Thyroid gland (tissue), 4 donors: Measurements from ENCODE around the gene FSTL4. TPM values are rescaled to one million over a fixed set of nuclear protein-coding genes. Genes with fewer than 3 reads are reported as not detected.

ENCODE experiments used
- DNase-seq, 2 donors: peaks; one replicate each; pipeline ENCODE4 v3.0.0-alpha.2; 2019
- H3K27ac ChIP-seq, 3 donors: fragments of 200-600 bp; sonication (generic); 1 replicate in 2 of 3; 2 replicates in 1 of 3; pipeline ENCODE4 v1.5.1; 2016 to 2019; ENCODE audit warnings: mild to moderate bottlenecking in 1 of 3, moderate library complexity in 1 of 3
- H3K27me3 ChIP-seq: fragments of 200-600 bp; sonication (generic); one replicate; pipeline ENCODE4 v1.5.1; 2019
- H3K36me3 ChIP-seq, 2 donors: fragments of 200-600 bp; sonication (generic); one replicate each; pipeline ENCODE4 v1.5.1; 2016 to 2019
- H3K4me1 ChIP-seq, 2 donors: fragments of 200-600 bp; sonication (generic); one replicate each; pipeline ENCODE4 v1.5.1; 2017 to 2019
- H3K4me3 ChIP-seq, 3 donors: fragments of 200-600 bp; sonication (generic); replicated peaks in 1 of 3; 1 replicate in 2 of 3; 2 replicates in 1 of 3; pipeline ENCODE4 v1.5.1; 2016; ENCODE audit warnings: mild to moderate bottlenecking in 1 of 3
- H3K9me3 ChIP-seq: fragments of 200-600 bp; sonication (generic); one replicate; pipeline ENCODE4 v1.5.1; 2017
- CTCF ChIP-seq, 6 experiments: fragments of 200-600 bp in 3 of 6; fragments of 450-650 bp in 3 of 6; sonication (generic) in 3 of 6; IDR thresholded peaks; one replicate each; pipeline ENCODE4 v1.5.1; 2016 to 2019; ENCODE audit warnings: antibody characterized with exemption in 6 of 6, mild to moderate bottlenecking in 2 of 6, inconsistent platforms in 1 of 6, moderate library complexity in 1 of 6
- POLR2A ChIP-seq, 2 donors: fragments of 450-650 bp; IDR thresholded peaks; one replicate each; pipeline ENCODE4 v1.6.1; 2017; ENCODE audit warnings: antibody characterized with exemption in 2 of 2, mild to moderate bottlenecking in 2 of 2, moderate library complexity in 1 of 2
- WGBS, 2 donors: methylation state at CpG; one replicate each; pipeline ENCODE4 v1.1.5; 2017; 5-methylcytosine and 5-hydroxymethylcytosine counted together
- intact Hi-C: fragments of 100-400 bp; cut with DNase I; formaldehyde crosslinking; loops from one replicate; pipeline ENCODE4 v1.15.1; 2023
- total RNA-seq, 4 donors: library from RNA; depleted of rRNA; stranded (reverse); fragments of >200 nt; gene quantifications; one replicate each; pipeline ENCODE4 v1.2.3, GENCODE V29; 2016

The FSTL4 gene
- total RNA-seq, 4 donors from 2014 or later = 0.10 to 0.13 TPM; not detected in 2

GRCh38 chr5:133534566-133534965 is 77.8 kb downstream of the FSTL4 start:
- TF ChIP-seq POLR2A (IDR thresholded peaks at IDR 0.05) (no peak), CTCF (IDR thresholded peaks at IDR 0.05) (no peak)
- no peaks in the 10 kb centered on the region for H3K9me3 ChIP-seq
- H3K36me3 ChIP-seq = no peaks in the 10 kb centered on the region
- WGBS, 2 donors = 93 to 95% methylated on average over 2 of the region's 2 CpGs
- H3K4me3 ChIP-seq = no peak overlapping the region
- intact Hi-C loops = no loop called here
- H3K27ac ChIP-seq = no peak overlapping the region
- no peaks in the 10 kb centered on the region for H3K27me3 ChIP-seq
- H3K4me1 ChIP-seq = no peaks in the 10 kb centered on the region
- DNase-seq = no peak

- 86 to 95% methylated on average over 4 of the region's 4 CpGs for WGBS, 2 donors
Observed at GRCh38 chr5:133533541-133533940, 78.8 kb downstream of the FSTL4 start.

GRCh38 chr5:133531594-133531993 is 80.7 kb downstream of the FSTL4 start:
- intact Hi-C loops = no loop called here
- Histone ChIP-seq H3K9me3 (no peaks in the 10 kb centered on the region), H3K4me3 (no peak overlapping the region), H3K4me1 (no peaks in the 10 kb centered on the region), H3K27ac (no peak overlapping the region), H3K27me3 (no peaks in the 10 kb centered on the region), H3K36me3 (no peaks in the 10 kb centered on the region)
- 42 to 52% methylated on average over 4 of the region's 4 CpGs for WGBS, 2 donors
- no peak for DNase-seq
- TF ChIP-seq POLR2A (IDR thresholded peaks at IDR 0.05) = no peak
- TF ChIP-seq CTCF (IDR thresholded peaks at IDR 0.05) = no peak

More at GRCh38 chr5:133533541-133533940, 78.8 kb downstream of the FSTL4 start:
- H3K27ac ChIP-seq = no peak overlapping the region
- H3K4me1 ChIP-seq = no peaks in the 10 kb centered on the region
- TF ChIP-seq CTCF (IDR thresholded peaks at IDR 0.05) = no peak
- TF ChIP-seq POLR2A (IDR thresholded peaks at IDR 0.05) = no peak
- no peaks in the 10 kb centered on the region for H3K27me3 ChIP-seq
- no peak for DNase-seq
- intact Hi-C loops = no loop called here
- H3K36me3 ChIP-seq = no peaks in the 10 kb centered on the region
- H3K4me3 ChIP-seq = no peak overlapping the region
- H3K9me3 ChIP-seq = no peaks in the 10 kb centered on the region

GRCh38 chr5:133531178-133531577 is 81.2 kb downstream of the FSTL4 start:
- Histone ChIP-seq H3K4me3 (no peak overlapping the region), H3K4me1 (no peaks in the 10 kb centered on the region), H3K36me3 (no peaks in the 10 kb centered on the region), H3K27me3 (no peaks in the 10 kb centered on the region), H3K27ac (no peak overlapping the region), H3K9me3 (no peaks in the 10 kb centered on the region)
- intact Hi-C loops = no loop called here
- TF ChIP-seq POLR2A (IDR thresholded peaks at IDR 0.05) = no peak
- TF ChIP-seq CTCF (IDR thresholded peaks at IDR 0.05) = no peak
- DNase-seq = no peak
- WGBS, 2 donors = 78 to 89% methylated on average over 4 of the region's 4 CpGs

GRCh38 chr5:133530270-133530669 is 82.1 kb downstream of the FSTL4 start:
- DNase-seq = no peak
- 53 to 59% methylated on average over 6 of the region's 6 CpGs for WGBS, 2 donors
- H3K9me3 ChIP-seq = no peaks in the 10 kb centered on the region
- no peak for TF ChIP-seq POLR2A (IDR thresholded peaks at IDR 0.05)
- intact Hi-C loops = no loop called here
- no peak overlapping the region for H3K4me3 ChIP-seq
- H3K36me3 ChIP-seq = no peaks in the 10 kb centered on the region
- H3K27ac ChIP-seq = no peak overlapping the region
- no peaks in the 10 kb centered on the region for H3K4me1 ChIP-seq
- no peaks in the 10 kb centered on the region for H3K27me3 ChIP-seq

- no peak overlapping the region for H3K27ac ChIP-seq
- WGBS, 2 donors = 77 to 88% methylated on average over 4 of the region's 4 CpGs
- H3K36me3 ChIP-seq = no peaks in the 10 kb centered on the region
- H3K27me3 ChIP-seq = no peaks in the 10 kb centered on the region
- DNase-seq = no peak
- intact Hi-C loops = no loop called here
- no peak overlapping the region for H3K4me3 ChIP-seq
- H3K9me3 ChIP-seq = no peaks in the 10 kb centered on the region
- H3K4me1 ChIP-seq = no peaks in the 10 kb centered on the region
- TF ChIP-seq CTCF (IDR thresholded peaks at IDR 0.05) (no peak), POLR2A (IDR thresholded peaks at IDR 0.05) (no peak)
Observed at GRCh38 chr5:133528841-133529240, 83.5 kb downstream of the FSTL4 start.
